GM19463 (cell line): Measurements from ENCODE around the gene FAM200A.
"Not testable (repeated sequence)": the region's sequence is repeated elsewhere in the genome, so short reads cannot be mapped to it uniquely, and the experiment has no call there.

ENCODE experiments used
- ATAC-seq: cut with Tn5 transposase; IDR thresholded peaks from one replicate; pipeline ENCODE4 v1.9.1; 2021; ENCODE audit warnings: mild to moderate bottlenecking, moderate library complexity; ENCODE audit not compliant: unreplicated experiment

FAM200A gene

DNA sequence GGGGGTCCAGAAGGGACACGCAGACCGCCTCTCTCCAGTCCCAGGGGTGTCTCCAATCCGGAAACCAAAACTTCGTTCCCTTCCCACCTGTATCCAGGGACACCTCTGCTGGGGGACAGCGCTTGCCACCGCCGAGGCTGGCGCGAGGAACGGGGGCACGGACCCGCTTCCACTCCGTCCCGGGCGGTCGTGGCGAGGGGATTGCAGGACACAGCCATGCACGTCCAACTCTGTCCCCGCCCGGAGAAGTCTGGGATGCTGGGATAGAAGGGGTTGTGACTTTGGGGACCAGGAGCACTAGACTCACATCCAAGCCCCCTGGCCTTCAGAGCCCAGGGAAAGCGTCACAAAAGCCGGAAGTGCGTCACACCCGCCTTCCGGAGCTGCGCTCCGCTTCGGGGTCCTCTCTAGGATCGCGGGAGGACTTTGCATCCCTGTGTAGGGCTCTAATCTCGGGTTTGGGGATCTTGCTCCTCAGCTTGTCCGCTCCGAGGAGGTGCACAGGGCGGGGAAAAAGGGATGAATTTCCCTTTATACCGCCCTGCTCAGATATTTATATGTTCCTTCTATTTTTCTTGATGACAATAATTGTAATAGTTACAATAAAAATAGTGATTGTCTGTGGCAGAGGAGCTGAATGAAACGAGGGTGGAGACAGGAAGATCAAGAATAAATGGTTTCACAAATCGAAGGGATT, at the start of gene FAM200A:
Gene FAM200A (minus strand): TSS at position 348 of the 697 bp plus-strand sequence. CDS start 3,707 bp downstream, outside the sequence.
- ATAC-seq, result peak; percentile 100

DNA sequence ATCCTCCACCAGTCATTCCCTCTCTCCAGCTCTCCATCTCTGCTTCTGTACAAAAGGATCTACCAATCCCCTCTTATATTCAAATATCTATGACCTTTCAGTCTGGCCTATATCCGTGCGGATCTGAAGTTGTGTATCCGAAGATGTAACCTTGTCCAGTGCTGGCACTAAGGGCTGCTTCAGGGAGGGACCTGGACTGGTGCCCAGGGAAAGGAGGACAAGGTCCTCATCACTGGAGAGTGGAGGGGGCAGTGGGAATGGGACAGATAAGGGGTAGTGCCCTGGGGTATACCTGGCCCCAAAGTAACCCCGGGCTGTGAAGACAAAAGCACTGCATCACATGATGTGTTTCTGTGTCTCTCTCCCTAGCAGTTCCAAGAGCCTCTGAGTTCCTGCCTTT, 47.9 kb upstream of the FAM200A start:
- no peak for ATAC-seq

DNA sequence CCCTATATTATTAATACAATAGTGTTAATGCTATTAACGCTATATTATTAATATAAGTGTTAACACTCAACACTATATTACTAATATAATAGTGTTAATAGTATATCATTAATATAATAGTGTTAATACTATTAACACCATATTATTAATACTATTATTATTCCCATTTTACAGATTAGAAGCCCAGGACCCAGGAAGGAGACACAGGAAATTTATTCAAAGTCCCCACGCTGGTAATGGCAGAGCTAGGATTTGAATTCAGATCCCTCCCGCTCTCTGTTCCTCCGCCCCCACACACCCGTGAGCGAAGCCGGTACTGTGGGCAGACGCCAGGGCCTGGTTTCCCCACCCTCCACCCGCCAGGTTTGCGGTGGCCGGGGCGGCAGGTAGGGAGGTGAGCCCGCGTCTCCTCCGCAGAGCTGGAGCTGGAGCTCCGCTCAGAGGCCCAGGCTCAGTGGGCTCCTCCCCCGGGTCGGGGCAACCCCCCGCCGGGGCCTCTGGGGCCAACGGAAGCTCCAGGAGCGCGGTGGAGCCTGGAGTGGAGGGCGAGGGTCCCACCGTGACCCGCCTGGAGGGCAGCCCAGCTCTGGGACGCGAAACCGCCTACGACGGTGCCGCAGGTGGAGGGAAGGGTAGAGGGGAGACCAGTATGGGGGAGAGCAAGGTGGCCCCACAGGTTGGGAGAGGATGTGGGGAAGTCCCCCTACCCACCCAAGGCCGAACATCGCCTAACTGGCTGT, 46.0 kb upstream of the FAM200A start, which contains the start of gene TMEM225B:
Gene TMEM225B (plus strand): TSS at position 506 of the 740 bp plus-strand sequence. CDS start 6,122 bp downstream, outside the sequence.
- no peak for ATAC-seq

DNA sequence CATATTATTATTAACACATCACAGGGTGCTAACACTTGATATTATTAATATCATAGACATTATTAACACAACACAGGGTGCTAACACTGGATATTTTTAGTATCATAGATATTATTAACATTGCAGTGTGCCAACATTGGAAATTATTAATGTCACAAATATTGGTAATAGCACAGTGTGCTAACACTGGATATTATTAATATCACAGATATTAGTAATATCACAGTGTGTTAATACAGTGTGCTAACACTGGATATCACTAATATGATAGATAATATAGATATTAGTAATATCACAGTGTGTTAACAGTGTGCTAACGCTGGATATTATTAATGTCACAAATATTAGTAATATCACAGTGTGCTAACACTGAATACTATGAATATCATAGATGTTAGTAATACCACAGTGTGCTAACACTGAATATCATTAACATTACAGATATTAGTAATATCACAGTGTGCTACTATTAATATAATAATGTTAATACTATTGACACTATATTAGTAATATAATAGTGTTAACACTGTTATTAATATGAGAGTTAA, 44.6 kb upstream of the FAM200A start:
- no peak for ATAC-seq

DNA sequence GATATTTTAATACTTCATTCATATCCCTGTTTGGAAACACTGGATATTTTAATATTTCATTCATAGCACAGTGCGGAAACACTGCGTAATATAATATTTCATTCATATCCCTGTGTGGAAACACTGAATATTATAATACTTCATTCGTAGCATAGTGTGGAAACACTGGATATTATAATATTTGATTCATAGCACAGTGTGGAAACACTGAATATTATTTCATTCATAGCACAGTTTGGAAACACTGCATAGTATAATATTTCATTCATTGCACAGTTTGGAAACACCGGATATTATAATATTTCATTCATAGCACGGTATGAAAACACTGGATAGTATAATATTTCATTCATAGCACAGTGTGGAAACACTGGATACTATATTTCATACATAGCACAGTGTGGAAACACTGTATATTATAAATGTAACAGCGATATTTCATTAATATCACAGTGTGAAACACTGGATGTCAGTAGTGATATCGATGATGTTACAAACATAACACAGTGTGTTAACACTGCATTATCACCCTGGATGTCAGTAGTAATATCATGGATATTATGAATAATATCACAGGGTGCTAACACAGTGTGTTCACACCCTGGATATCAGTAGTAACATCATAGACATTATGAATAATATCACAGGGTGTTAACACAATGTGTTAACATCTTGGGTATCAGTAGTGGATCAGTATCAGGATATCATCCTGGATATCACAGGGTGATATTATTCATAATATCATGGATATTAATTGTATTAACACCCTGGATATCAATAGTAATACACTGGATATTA, 43.2 kb upstream of the FAM200A start:
- no peak for ATAC-seq

DNA sequence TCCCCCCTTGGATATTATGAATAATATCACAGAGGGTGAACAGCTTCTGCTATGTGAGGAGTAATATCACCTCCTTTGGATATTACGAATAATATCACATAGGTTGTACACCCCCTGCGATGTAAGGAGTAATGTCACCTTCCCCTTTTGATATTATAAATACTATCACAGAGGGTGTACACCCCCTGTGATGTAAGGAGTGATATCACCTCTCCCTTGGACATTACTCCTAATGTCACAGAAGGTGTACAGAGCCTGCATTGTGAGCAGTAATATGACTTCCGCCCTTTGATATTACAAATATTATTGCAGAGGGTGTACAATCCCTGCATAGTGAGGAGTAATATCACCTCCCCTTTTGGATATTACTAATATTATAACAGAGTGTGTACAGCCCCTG, 37.0 kb upstream of the FAM200A start:
- no peak for ATAC-seq

DNA sequence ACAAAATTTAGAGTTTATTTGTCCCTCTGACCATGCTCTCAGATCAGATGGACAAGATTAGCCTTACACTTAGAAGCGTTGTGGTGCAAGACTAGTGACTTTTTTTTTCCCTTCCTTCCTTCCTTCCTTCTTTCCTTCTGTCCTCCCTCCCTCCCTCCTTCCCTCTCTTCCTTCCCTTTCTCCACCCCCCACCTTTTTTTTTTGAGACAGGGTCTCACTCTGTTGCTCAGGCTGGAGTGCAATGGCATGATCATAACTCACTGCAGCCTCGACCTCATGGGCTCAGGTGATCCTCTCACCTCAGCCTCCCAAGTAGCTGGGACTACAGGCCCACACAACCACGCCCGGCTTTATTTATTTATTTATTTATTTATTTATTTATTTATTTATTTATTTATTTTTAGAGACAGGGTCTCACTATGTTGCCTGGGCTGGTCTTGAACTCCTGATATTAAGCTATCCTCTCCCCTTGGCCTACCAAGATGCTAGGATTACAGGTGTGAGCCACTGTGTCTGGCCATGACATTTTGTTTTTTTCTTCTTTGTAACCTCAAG, 28.9 kb upstream of the FAM200A start:
- not testable (repeated sequence) for ATAC-seq

DNA sequence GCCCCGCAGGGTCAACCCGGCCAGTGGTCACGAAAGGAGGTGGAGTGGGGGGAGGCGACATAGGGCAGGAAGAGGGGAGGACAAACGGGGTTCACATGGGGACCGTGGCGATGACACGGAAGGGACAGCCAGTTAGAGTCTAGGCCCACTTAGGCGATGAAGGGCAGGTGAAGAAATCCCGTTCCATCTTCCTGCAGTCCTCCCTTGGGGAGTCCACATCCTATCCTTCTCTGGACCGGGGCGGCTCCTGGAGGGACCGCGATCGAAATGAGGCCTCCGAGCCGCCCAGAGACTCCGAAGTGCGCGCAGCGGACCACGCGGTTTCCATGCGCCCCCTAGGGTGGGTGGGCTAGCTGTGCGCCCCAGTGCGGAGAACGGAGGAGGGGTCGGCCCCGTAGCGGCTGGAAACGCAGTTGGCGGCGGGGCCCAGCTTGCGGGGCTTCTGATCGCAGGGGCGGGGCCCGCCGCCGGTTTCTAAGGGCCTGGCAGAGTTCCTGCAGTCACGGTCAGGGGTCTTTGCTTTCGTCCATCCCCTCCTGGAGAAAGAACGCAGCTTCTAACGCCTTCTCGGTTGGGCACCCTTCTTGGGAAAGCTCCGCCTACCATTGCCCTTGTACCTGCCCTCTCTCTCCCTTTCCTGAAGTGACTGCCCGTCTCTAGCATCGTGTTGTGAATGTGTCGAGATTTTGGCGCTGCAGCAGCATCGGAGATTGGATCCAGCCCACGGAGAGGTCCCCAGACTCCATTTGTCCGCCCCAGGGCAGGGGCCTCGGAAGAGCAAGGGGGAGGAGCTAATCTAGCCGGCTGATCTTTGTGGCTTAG, 28.3 kb upstream of the FAM200A start:
- ATAC-seq, result no peak

DNA sequence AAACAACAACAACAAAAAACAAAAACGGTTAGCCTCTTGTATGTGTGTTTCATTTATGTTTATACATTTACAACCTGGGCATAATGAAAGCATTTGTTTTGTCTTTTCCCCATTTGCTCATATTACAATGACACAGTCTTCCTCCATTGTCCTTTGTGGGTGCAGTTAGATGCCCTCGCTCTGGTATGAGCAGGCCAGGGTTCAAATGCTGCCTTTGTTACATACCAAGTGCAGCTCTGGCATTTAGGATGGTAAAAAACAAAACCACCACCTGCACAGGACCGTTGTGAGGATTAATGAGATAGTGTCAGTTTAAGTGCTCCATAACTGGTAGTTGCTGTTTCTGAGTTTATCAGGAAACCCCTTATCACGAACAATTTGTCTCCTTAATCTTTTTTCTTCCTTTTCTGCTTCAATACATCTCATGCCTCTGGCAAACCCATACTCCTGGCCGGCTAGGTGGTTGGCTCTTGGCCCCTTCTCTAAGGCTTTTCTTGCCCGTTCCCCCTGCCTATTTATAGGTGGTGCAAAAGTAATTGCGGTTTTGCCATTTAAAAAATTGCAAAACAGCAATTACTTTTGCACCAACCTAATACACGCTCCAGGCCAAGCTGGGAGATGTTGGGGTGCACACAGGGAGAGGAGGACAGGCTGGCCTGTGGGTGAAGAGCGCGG, 27.5 kb upstream of the FAM200A start:
- ATAC-seq, result no peak

DNA sequence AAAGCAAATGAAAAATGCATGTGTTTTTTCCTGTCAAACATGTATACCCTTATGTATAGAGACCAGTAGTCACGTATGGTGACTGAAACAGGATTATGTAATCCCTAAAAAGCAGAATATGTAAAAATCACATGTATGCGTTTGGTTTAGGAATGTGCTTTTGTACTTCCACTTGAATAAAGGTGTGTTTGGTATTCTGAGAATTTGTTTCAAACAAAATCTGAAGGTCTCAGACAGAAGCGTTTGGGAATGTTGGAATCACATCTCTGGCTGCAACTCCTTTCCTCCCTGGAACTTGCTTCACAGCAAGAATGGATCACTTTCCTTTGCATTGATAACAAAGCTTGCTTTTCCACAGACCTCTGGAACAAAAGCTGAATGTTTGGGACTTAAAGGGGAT, 24.3 kb upstream of the FAM200A start:
- no peak for ATAC-seq

DNA sequence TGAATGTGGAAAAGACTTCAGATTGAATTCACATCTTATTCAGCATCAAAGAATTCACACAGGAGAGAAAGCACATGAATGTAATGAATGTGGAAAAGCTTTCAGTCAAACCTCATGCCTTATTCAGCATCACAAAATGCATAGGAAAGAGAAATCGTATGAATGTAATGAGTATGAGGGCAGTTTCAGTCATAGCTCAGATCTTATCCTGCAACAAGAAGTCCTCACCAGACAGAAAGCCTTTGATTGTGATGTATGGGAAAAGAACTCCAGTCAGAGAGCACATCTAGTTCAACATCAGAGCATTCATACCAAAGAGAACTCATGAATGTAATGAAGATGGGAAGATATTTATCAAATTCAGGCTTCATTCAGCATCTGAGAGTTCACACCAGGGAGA, 21.3 kb upstream of the FAM200A start:
- no peak for ATAC-seq

DNA sequence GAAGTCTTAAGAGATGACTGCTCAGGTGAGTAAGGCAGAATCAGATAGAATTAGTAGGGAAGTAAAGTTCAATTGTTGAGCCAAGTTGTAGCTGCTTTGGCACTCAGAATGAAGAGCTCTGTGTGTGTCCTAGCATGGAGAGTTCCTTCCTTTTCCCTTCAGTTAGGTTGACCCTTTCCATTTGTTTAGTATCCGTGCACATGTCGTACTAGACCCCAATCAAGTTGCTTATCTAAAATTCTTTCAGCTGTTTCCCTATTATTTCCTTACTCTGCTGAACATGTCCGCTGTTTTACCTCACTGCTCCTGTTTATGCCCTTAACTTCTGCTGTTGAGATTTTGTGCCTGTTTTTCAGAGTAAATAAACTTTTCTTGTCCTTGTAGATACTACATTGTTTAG, 19.9 kb upstream of the FAM200A start:
- no peak for ATAC-seq

DNA sequence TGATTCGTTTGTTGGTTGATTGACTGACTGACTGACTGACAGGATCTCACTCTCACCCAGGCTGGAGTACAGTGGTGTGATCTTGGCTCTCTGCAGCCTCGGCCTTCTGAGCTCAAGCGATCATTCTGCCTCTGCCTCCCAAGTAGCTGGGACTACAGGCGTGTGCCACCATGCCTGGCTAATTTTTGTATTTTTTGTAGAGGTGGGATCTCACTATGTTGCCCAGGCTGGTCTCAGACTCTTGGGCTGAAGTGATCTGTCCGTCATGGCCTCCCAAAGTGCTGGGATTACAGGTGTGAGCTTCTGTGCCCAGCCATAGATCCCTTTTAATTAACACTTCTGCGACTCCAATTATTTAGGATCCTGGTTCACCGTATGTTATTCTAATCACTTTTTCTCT, 16.9 kb upstream of the FAM200A start:
- ATAC-seq, result not testable (repeated sequence)

DNA sequence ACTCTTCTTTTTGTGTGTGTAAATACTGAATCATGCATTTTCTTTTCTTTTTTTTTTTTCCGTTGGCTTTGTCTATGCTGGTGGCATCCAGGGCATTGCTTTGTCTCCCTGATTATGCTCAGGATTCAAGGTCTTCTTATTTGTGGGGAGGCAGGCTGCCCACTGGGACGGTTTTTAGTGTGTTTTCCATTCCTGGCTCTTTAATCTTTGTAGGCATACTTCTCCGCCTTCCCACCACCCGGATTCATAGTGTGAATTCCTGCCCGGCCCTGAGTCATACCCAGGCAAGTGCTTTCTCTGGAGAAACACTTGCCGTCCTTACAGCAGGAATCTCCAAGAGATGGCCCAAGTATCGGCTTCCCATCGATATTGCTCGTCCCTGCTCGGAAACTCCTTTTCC, 11.7 kb upstream of the FAM200A start:
- ATAC-seq, result no peak

DNA sequence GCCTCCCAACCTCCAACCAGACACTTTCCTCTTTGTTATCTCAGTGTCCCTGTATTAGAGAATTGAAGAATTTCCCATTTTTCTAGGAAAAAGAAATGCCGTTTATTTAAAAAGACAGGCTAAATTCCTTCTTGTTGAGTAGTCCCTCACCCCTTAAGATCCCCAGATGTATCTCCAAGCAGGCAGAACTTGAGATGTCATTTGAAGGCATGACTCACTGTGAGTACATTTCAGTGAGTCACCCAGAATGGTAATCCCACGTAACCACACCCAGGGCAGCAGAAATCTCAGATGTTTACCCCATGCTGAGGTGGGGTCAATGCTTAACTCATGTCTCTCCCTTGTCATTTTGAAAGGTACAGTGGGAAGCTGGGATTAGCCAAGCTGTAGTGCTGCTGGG, 10.9 kb upstream of the FAM200A start:
- ATAC-seq, result no peak

DNA sequence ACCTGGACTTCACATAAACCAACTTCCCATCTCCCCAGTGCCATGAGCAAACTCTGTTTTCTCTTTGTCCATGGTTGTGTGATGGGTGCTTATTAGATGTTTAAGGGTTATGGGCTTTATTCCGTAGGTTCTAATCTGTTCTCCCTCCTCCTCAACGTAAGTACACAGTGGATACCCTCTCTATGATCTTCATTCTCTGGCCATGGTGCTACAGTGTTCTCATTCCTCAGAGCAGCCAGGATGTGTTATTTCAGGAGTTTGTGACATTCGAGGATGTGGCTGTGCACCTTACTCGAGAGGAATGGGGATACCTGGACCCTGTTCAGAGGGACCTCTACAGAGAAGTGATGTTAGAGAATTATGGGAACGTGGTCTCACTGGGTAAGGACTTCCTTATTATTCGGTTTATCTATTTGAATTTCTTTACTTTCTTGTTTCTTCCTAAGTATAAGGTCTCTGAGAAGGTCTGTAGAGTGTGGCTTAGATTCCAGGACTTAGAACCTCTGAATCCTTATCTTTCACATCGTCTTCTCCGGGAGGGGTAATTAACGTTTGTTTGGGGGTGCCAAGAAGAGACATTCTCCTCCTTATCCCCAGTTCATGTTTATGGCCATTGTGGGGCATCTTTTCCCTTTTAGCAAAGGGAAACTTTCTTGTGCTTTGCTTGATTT, 10.3 kb upstream of the FAM200A start:
- ATAC-seq, result no peak

DNA sequence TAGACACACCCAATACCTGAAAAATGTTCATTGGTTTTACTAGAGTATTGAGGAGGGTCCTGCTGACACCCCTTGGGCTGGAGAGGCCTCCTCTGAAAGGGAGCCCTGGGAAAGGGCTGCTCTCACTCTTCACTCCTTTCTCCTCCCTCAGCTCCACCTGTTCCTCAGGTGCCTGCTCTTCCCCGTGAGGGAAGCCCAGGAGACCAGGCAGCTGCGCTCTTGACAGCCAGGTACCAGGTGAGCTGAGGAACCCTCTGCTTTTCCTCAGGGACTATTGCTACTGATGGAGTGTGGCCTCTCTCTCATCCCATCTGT, 9.8 kb upstream of the FAM200A start:
- no peak for ATAC-seq

DNA sequence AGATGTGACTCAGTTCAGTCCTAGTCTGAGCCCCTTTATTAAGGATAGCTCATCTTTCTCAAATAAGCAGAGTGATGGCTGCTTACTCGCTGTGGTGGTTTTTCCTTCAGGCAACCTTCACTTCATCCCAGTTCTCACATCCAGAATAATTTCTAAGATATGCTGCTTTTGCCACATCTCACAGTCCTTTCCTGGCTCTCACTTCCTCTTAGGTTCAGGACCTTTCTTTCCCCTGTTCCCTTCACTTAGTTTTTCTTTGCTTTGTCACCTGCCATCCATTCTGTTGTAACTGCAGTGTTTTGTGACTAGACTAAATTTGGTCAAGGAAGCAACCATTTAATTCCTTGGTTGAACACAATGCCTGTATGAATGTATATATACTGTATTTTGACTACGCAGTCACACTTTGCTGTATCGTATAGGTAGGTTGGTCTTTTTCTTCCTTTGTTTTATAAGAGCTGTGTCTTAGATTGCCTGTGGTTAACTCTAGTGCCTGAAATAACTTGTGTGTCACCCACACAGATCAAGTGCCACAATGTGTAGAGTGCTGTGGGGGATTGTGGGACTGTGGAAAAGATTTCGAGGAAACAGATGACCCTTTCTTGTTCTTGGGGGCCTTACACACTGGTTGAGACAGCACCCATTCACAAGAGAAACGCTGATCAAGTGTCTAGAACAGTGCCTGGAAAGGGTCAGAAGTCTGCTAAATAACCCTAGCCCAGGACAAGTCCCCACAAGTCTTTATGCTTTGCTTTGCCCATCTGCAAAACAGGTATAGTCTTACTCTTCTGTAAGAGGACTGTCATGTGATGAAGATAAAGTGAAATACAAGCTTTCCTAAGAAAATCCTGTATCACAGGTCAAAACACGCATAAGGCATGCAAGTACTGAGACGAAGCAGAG, 9.2 kb upstream of the FAM200A start:
- ATAC-seq, result no peak
